Mammary microvascular endothelial cell (primary cell): Measurements from ENCODE around the gene C11orf58. TPM values are rescaled to one million over a fixed set of nuclear protein-coding genes. Genes with fewer than 3 reads are reported as not detected.

Experiments
- total RNA-seq: library from RNA; depleted of rRNA; stranded (reverse); fragments of >200 nt; gene quantifications from 2 replicates; pipeline ENCODE4 v1.2.3, GENCODE V29; 2015

The C11orf58 gene
- 135 and 139 TPM in 2 replicates for total RNA-seq

DNA sequence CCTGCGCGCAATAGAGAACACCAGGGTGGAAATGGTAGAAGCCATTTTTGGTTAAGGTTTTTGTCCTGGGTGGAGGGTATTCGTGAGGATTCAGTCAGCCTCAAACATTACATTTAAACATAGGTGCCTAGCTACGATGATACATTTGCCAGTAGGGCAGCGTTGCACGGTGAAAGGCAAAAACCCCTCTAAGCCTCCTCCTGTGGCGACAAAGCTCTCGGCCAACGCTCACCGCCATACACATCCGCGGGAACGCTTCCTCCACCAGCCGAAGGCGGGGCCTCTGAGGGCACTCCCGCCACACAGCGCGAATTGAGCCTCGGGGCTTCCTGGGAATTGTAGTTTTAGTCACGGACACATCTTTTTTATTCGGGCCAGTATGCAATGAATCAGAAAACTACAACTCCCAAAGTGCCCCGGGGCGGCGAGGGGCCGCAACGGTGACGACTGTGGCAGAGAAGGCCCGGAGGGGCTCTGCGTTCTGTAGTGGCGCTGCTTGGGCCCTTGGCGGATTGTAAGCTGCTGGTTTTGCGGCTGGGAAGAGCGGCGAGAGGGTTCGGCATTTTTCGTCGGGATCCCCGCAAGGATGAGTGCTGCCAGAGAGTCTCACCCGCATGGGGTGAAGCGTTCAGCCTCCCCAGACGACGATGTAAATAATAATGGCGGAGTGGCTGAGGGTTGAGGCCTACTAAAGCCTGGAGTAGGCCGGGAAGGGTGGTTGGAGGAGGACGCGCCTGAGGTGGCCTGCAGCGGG, at the start of gene C11orf58:
TSS of gene C11orf58 (plus strand) at position 455 of the 754 bp plus-strand sequence. CDS start at position 587, 132 bp downstream.

